WTC11 (cell line): ENCODE measurements around the gene KLF7.

Experiments used
- ARID4B ChIP-seq: sonication (generic); formaldehyde crosslinking; IDR thresholded peaks from 2 replicates; pipeline ENCODE4 v1.8.0; 2023; ENCODE audit warnings: missing genetic modification reagents, mild to moderate bottlenecking, borderline replicate concordance
- ATF3 ChIP-seq: sonication (generic); formaldehyde crosslinking; conservative IDR thresholded peaks from 2 replicates; pipeline ENCODE4 v1.8.1; 2022; ENCODE audit warnings: mild to moderate bottlenecking, missing genetic modification reagents
- ATF6 ChIP-seq: sonication (generic); formaldehyde crosslinking; IDR thresholded peaks from 2 replicates; pipeline ENCODE4 v1.8.1; 2023; ENCODE audit warnings: mild to moderate bottlenecking, missing genetic modification reagents
- CTCF ChIP-seq: fragments of 200-600 bp; IDR thresholded peaks from 2 replicates; pipeline ENCODE4 v1.8.0; 2022; ENCODE audit warnings: antibody characterized with exemption
- FOXJ3 ChIP-seq: sonication (generic); formaldehyde crosslinking; IDR thresholded peaks from 2 replicates; pipeline ENCODE4 v1.9.0; 2021; ENCODE audit warnings: missing genetic modification reagents, mild to moderate bottlenecking, borderline replicate concordance
- IRF2 ChIP-seq: sonication (generic); formaldehyde crosslinking; IDR thresholded peaks from 2 replicates; pipeline ENCODE4 v1.8.0; 2022; ENCODE audit warnings: low read depth, missing genetic modification reagents, borderline replicate concordance
- PRDM15 ChIP-seq: sonication (generic); formaldehyde crosslinking; IDR thresholded peaks from 2 replicates; pipeline ENCODE4 v1.8.0; 2022; ENCODE audit warnings: missing genetic modification reagents
- RELA ChIP-seq: sonication (generic); formaldehyde crosslinking; IDR thresholded peaks from 2 replicates; pipeline ENCODE4 v1.8.1; 2022; ENCODE audit warnings: missing genetic modification reagents, mild to moderate bottlenecking, borderline replicate concordance
- STAT6 ChIP-seq: sonication (generic); formaldehyde crosslinking; conservative IDR thresholded peaks from 2 replicates; pipeline ENCODE4 v1.8.1; 2023; ENCODE audit warnings: mild to moderate bottlenecking, low read depth, missing genetic modification reagents, moderate library complexity
- TCF7 ChIP-seq: sonication (generic); formaldehyde crosslinking; IDR thresholded peaks from 2 replicates; pipeline ENCODE4 v1.8.0; 2022; ENCODE audit warnings: mild to moderate bottlenecking, low read depth, missing genetic modification reagents, moderate library complexity
- TEAD4 ChIP-seq: sonication (generic); formaldehyde crosslinking; IDR thresholded peaks from 2 replicates; pipeline ENCODE4 v1.8.0; 2022; ENCODE audit warnings: mild to moderate bottlenecking, missing genetic modification reagents
- USF1 ChIP-seq: sonication (generic); formaldehyde crosslinking; IDR thresholded peaks from 2 replicates; pipeline ENCODE4 v1.8.0; 2022; ENCODE audit warnings: mild to moderate bottlenecking, missing genetic modification reagents
- ZBTB43 ChIP-seq: sonication (generic); formaldehyde crosslinking; IDR thresholded peaks from 2 replicates; pipeline ENCODE4 v1.8.1; 2023; ENCODE audit warnings: mild to moderate bottlenecking, missing genetic modification reagents

GRCh38 chr2:207139552-207139951, 26.2 kb downstream of the KLF7 start:
- TF ChIP-seq ATF3 (CRISPR knock-in tag) (no peak), CTCF (no peak), TCF7 (CRISPR knock-in tag) (no peak), ARID4B (CRISPR knock-in tag) (no peak), STAT6 (no peak), PRDM15 (CRISPR knock-in tag) (no peak), ATF6 (CRISPR knock-in tag) (no peak), TEAD4 (CRISPR knock-in tag) (no peak), IRF2 (no peak), RELA (CRISPR knock-in tag) (no peak), ZBTB43 (CRISPR knock-in tag) (no peak), FOXJ3 (CRISPR knock-in tag) (no peak), USF1 (CRISPR knock-in tag) (no peak)
